GM18868 (cell line): ENCODE measurements around the gene FREM1.

Experiments
- ATAC-seq: cut with Tn5 transposase; IDR thresholded peaks from one replicate; pipeline ENCODE4 v1.9.1; 2021; ENCODE audit warnings: mild to moderate bottlenecking, moderate library complexity; ENCODE audit not compliant: unreplicated experiment

Gene FREM1

DNA sequence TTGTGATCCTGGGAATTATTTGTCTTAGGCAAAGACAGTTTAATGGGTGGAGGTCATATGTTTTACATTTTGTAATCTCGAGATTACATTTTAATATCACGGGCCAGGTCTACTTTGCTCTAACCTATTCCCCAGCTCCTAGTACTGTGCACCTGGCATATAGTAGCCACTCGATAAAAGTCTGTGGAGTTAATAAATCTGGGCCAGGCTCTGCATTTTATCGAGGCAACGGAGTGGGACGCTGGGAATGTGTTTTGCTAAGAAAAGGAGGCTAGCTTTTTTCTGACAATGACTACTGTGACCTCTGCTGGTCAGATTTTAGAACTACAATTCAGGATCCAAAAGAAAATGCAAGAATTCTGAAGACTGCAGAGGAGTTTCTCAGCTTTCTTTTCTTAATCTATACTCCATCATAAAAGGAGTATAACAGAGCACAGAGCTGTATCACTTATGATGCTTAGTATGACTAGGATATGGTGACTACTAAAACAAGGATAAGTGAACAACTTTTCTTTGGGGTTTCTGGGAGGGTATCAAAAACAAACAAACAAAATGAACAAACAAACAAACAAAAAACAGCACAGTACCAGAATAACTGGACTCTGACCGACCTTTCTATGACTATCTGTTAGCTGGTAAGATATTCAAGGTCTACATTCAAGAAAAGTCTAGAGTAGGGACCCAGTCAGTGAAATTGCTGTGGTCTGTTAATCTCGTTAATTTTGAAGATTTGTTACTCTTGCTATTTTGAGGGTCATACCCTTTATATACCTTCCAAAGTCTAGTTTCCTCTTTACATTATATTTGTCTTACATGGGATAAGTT lies 141.6 kb downstream of the FREM1 start:
- ATAC-seq, result peak; percentile 55

DNA sequence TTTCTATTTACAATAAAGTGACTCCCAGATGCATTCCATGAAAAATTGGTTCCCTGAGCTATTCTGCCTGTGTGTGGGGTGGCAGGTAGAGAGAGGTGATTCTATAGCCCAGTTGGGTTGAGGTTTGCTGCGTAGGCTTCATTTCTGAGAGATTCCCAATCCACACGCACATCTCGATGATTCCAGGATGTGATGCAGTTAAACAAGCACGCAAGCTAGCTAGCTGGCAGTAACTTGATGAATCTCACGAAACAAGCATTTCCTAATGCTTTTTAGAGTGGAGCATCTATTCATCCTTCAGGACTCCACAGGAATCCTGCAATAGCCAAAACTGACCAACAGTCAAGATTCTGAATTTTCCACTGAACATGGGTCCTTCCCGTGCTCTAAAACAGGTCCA lies 143.9 kb downstream of the FREM1 start:
- no peak for ATAC-seq

DNA sequence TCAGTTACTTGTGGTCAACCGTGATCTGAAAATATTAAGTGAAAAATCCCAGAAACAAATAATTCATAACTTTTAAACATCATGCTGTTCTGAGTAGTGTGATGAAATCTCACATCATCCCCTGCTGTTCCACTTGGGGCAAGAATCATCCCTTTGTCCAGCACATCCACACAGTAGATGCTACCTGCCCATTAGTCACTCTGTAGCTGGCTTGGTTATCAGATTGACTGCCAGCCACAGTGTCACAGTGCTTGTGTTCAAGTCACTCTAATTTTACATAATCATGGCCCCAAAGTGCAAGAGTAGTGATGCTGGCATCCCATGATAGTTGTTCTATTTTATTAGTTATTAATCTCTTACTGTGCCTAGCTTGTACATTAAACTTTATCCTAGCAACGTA lies 148.6 kb downstream of the FREM1 start:
- no peak for ATAC-seq

- no peak for ATAC-seq
Observed at GRCh38 chr9:14760060-14760459, 150.2 kb downstream of the FREM1 start.

DNA sequence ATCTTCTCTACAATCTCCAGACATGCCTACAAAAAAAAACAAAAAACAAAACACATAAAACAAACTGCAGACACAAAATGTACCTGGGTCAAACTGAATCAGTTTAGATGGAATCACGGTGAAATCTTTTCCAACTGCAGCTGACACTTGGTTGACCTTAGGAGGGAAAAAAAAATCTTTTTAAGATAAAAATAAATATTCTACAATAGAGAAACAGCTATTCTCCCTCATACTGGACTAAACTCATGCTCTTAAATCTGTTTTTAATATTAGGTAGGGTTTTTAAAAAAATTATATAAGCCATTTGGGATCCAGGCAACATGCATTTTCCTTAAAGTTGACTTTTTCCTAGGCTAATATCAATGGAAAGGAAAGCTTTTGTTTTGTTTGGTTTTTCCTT lies 153.9 kb downstream of the FREM1 start:
- no peak for ATAC-seq

DNA sequence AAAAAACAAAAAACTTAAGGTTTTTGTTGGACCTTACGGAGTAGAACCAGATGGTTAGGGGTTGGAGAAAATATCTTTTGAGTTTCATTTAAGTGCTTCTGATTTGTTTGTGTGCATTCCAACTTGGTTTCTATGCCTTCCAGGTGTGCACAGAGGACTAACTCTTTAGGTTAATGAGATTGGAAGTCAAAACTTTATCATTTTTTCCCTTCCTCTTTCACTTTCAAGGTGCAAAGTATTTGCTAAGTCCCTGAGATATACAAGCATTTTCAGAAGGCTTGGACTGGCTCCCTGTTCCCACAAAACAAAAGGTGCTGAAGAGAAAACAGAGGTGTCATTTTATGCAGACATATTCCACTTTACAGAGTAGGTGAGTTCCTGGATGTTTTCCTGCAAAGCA lies 157.4 kb downstream of the FREM1 start:
- ATAC-seq, result no peak

DNA sequence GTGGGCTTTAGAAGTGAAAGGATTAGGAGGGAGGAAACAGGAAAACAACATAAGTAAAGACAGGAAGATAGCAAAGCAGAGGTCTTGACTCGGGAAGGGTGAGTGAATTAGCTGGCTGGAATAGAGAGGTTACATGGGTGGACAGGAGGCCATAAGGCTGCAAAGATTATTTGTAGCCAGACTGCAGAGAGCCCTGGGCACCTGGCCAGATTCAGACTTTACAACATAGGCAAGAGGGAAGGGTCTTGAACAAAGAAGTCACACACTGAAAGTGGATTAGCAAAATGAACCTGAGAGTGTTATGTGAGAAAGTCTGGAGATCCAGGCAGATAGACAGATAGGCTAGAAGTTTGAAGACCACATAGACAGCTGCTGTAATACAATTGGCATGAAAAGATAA lies 158.0 kb downstream of the FREM1 start:
- ATAC-seq, result no peak

DNA sequence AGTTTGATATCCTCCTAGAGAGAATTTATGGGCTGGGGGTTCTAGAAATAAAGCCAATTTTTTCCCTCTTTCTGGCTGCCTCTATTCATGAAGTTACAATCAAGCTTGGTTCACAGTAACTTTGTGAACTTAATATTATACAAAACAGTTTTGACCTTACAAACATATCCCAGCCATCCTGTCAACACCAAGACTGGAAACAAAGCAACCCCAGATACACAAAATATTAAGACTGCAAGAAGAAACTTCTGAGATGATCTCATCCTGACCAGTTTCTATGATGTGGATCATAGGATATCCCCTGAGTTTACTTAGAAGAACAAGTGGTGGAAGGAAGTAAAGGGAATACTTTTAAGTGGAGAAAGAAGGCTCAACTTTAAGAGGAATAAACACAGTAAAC lies 159.4 kb downstream of the FREM1 start:
- no peak for ATAC-seq

- ATAC-seq, result no peak
Observed at GRCh38 chr9:14749741-14750211, 160.5 kb downstream of the FREM1 start.

- no peak for ATAC-seq
Observed at GRCh38 chr9:14748373-14748772, 161.9 kb downstream of the FREM1 start.

DNA sequence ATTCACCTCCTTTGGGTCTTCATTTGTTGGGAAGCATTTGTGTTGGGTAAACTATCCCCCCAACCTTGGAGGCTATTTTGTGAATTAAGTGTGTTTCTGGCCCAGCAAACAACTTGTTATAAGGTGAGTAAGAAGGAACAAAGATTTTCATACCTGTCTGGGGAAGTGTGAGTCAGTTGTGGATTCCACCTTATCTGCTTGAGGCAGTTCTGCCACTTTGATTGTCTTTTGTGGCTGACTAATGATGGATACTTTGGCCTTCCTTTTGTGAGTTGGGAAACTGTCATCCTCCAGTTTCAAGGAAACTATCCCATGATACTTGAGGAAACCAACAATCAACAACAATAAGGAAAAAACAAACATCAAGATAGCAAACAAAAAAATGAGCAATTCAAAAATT lies 163.1 kb downstream of the FREM1 start:
- no peak for ATAC-seq

DNA sequence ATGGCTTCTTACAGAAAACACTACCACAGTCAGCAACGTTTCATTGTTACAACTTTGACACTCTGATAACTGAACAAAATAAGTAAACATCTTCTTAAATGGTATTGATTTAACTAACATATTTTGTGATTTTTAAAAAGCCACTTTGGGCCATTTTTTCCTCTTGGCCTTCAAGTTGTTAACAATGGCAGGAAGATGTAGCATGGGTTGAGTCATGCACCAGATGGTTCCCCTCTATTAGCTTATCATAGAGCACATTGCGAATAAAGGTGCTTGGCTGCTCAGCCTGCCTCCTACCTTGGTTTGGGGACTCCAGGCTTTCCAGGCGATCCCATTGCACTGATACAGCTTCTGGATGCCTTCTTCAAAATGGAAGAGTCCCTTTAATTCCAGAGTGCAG lies 163.6 kb downstream of the FREM1 start:
- no peak for ATAC-seq

- no peak for ATAC-seq
Observed at GRCh38 chr9:14744768-14745167, 165.5 kb downstream of the FREM1 start.

GRCh38 chr9:14741369-14741768 lies 168.9 kb downstream of the FREM1 start:
- peak; percentile 93 for ATAC-seq

- ATAC-seq, result no peak
Observed at GRCh38 chr9:14733133-14733532, 177.1 kb downstream of the FREM1 start.

- no peak for ATAC-seq
Observed at GRCh38 chr9:14731294-14731981, 178.8 kb downstream of the FREM1 start.

GRCh38 chr9:14730461-14730898 lies 179.7 kb downstream of the FREM1 start:
- ATAC-seq, result no peak

DNA sequence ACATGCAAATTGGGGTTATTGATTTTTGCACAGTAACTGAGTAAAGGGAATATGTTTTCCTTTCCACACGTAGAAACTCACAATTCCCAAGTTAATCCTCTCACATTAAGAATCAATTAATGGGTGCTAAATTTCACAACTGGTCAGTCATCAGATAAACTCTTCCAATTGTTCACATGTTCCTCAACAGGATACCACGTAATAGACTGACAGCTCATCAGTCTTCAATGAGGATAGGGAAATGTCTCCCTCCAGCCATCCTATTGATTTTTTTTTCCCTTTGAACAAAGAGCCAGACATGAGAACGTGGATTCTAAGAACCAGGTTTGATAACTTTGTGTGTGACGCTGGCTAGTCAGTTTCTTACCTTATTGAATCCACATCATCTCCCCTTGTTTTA lies 186.9 kb downstream of the FREM1 start:
- ATAC-seq, result no peak

GRCh38 chr9:14722391-14723035 lies 187.7 kb downstream of the FREM1 start, which contains the start of gene CER1:
Gene CER1, minus strand, starts transcription at chr9:14722733. Its CDS starts 61 bp downstream, at chr9:14722672.
- ATAC-seq, result no peak

GRCh38 chr9:14719231-14719923 lies 190.9 kb downstream of the FREM1 start:
- no peak for ATAC-seq

- ATAC-seq, result no peak
Observed at GRCh38 chr9:14715102-14715501, 195.1 kb downstream of the FREM1 start.
